ENCODE results near the gene WDR87.

Gene WDR87

DNA sequence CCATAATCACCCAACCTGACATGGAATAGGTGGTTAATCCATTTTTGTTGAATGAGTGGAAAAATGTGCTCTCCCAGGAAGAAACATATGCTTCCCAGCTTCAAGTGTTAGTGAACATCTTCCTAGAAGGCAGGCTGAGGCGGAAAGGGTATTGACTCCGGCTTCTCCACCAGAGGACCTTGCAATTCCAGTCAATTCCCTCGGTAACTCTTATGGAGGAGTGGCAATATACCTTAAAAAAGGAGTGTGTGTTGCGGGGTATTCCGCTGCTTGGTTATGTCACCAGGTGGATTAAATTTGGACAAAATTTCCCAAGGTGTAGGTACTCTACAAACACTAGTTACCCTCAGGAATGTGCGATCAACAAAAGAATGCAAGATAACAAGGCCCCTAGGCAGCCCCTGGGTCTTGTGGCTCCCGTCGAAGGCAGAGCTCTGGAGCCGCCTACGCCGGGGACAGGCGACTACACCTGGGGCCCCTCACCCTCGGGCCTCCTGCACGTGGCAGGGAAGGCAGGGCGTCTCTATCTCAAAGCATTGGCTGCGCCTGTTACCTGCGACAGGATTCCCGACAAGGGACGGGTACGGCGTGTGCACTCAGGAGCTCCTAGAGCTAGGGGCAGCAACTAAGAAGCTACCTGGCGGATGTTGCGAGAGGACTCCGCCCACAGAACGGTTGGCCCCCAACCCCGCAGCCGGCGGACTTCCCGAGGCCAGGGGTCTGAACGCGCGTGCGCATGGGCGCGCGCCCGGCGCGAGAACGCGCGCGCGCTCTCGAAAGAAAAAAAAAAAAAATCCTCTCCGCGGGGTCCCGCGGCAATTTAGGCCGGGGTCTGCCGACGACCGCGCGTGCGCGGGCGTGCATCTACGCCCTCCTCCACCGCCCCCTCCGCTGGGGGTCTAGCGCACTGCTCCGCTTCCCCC is at the start of gene WDR87:
TSS of gene WDR87 (minus strand) at position 649 of the 923 bp plus-strand sequence. CDS start 8,355 bp downstream, outside the sequence.
- DNase-seq (ENCODE audit: low read depth, low spot score), result no peak

DNA sequence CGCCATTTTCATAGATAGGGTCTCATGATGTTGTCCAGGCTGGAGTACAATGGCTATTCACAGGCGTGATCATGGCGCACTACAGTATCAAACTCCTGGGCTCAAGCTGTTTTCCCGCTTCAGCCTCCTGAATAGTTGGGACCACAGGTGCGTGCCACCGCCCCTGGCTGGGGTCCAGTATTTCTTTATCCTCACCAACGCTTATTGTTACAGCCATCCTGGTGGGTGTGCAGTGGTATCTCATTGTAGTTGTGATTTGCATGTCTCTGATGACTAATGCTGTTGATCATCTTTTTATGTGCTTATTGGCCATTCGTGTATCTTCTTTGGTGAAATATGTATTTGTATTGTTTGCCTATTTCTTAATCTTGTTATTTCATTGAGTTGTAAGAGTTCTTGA is 49.6 kb upstream of the WDR87 start:
- DNase-seq (ENCODE audit: low read depth, low spot score), result no peak

DNA sequence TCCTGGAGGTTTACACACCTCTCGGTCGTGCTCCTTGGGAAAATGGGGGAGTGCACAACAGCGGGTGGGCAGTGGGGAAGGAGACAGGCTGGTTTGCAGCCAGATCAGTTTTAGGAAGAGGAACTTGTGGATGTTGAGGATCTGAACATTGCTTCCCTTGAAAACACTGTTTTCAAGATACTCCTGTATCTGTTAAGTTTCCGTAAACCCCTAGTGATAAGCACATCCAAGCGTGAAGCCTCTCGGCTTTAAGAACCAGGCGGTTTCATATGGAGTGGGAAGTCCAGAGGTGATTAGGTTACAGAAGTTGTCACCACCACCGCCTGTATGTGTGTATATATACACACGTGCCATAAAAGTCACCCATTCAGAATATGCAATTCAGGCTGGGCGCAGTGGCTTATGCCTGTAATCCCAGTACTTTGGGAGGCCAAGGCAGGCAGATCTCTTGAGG is 48.1 kb upstream of the WDR87 start:
- DNase-seq (ENCODE audit: low read depth, low spot score), result no peak

DNA sequence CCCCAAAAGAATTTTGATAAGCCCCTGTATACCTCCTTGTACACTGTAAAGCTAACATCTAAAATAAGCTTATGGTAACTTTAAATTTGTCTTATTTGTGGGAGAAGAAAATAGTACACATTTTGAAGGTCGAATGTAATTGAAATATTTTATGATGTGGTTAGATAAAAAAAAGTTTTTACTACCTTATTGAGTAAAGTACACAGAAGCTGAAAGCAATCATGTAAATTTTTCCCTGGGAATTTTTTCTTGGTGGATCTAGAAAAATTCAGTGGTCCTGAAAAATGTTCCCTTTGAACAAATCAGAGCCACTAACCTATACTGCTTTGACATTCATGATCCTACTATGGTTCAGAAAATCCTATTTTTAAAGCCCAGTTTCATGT is 47.5 kb upstream of the WDR87 start:
- DNase-seq (ENCODE audit: low read depth, low spot score), result no peak

DNA sequence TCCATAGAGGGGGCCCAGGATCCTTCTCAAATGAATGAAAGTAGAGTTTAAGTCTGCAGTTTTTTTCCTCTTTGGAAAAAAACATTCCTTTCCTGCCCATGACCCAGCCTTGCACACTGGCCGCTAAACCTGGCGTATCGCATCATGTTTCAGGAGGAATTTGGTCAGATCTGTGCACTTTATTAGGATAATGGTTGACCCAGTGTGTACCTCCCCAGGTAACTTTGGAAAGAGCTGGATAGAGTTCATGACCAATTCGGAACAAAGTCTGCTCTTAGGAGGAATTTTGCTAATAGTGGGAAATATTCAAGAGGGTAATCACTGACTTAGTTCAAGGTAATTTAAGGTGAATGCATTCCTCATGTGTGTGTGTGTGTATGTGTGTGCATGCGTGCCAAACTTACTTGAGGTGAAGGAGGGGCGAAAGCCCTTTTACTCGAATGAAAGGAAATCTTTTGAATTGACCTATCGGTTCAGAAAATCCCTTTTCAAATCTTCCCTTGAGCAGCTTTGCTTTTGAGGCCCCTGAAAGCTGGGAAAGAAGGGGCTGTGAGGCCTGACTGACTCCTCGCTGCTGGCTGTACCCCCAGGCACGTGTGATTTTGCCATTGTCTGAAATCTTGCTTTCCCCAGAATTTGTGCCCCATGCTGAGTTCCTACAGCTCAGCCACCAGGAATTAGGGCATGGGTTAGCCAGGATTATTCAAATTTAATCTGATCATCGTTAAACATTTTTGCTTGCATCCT is 47.0 kb upstream of the WDR87 start:
- no peak for DNase-seq (ENCODE audit: low read depth, low spot score)

DNA sequence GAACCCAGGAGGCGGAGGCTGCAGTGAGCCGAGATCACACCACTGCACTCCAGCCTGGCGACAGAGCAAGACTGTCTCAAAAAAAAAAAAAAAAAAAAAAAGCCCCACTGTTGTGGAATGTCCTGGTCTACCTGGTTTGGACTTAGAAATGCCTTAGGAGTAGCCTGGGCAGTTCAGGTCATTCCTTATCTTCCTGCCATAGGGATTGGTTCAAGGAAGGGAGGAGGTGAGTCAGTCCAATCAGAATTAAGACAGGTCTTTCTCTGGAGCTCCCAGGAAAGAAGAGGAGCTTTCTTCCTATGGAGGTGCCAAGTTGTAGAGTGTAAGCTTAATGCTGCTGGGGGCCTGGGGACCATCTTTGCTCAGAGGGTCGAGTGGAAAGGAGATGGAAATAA is 45.4 kb upstream of the WDR87 start:
- DNase-seq (ENCODE audit: low read depth, low spot score), result no peak

DNA sequence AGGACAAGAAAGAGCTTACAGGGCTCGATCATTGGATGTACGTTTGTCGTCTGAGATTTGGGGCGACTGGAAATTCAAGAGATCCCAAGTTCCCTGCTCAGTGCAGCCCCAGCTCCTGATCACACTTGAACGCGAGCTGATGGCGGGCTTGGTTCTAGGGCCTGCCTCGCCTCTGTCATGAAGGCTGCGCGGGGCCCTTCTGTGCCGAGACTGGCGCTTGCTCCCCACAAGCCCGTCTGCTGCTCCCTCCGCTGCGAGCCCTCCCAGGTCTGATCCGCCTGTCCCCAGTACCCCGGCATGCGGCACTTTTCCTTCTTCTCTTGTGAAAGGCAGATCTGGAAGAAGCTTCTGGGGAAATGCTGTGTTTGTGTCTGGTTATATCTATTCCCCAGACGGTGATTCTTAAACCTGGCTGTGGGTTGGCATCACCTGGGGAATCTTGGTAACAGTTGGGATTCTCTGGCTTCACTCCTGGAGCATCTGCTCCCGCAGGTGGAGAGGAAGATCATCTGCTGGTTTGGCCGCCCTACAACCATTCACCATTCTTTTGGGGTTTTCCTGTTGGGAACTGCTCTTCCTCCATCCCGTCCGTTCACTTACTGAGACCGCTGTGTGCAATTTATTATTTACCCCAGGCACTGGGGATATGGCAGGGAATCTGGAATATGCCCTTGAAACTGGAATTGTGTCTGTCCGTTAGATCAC is 44.2 kb upstream of the WDR87 start:
- no peak for DNase-seq (ENCODE audit: low read depth, low spot score)

DNA sequence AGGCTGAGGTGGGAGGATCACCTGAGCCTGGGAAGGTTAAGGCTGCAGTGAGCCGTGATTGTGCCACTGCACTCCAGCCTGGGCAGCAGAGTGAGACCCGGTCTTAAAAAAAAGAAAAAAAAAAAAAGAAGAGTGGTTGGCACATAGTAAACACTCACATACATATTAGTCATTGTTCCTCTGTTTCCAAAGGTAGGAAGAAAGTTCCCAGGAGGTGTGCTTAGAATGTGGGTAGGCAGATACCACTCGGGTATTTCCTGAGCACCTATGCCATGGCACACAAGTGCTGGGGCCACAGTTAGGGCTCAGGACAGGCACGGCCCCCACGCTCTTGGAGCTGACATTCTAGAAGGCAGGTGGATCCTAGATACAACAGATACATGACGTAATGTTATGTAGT is 42.0 kb upstream of the WDR87 start:
- DNase-seq (ENCODE audit: low read depth, low spot score), result no peak

DNA sequence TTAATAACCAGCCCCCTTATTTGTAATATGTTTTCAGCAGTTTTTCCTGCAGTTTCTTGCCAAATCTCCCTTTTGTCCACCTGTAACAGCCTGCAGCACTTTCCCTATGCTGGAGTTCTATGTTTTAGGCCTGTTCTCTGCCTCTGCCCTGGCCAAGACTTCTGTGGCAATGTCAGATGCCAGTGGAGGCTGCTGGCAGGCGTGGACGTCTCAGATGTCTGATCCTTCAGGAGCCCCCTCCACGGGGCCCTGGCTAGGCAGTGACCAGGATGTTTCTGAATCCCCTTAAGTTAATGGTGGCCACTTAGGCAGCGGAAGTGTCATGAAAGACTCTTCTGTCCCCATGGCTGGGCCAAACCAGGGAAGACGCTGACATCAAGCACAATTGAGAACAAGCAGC is 41.4 kb upstream of the WDR87 start:
- no peak for DNase-seq (ENCODE audit: low read depth, low spot score)

DNA sequence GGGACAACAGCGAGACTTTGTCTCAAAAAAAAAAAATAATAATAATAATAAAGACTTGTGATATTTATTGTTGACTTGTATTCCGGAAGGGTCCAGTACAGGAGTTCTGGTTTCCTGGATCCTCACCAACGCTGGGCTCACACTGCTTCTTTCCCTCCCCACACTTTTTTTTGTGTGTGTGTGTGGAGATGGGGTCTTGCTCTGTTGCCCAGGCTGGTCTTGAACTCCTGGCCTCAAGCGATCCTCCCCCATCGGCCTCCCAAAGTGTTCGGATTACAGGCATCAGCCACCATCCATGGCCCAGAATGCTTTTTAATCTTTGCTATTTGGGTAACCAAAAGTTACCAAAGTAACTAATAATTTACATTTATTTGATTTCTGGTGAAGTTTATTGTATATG is 39.7 kb upstream of the WDR87 start:
- no peak for DNase-seq (ENCODE audit: low read depth, low spot score)

DNA sequence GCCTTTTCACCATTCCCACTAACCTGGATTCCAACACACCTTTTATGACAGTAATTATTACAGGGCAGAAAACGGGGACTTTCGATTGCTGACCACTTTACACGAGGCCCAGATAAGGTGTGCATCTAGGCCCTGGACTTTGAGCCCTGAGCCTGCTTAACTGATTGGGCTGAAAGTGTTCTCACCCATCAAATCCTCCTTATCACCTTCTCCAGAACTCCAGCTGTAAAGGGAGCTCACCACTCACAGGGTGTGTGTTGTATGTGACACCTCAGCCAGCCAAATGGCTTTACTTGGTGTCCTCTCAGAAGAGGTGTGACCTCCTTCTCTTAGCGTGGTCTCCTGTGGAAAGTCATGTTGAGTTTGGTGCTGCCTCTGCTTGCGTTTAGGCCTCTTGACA is 37.1 kb upstream of the WDR87 start:
- DNase-seq (ENCODE audit: low read depth, low spot score), result no peak

DNA sequence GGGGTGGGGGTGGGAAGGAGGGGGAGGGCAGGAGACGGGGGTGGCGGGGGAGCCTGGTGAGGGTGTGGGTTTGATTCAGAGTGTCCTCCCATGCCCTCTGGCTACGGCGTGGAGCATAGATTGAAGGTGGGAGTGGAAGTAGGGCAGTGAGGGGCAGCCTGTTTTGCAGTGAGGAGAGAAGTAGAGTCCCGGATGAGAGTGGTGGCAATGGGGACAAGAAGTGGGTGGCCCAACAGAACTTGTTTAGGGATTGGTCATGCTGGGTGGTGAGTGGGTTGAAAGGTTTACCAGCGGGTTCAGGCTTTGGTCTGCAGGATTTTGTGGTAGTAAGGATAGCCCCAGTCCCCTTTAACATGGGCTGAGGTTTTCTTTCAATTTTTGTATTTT is 36.1 kb upstream of the WDR87 start:
- no peak for DNase-seq (ENCODE audit: low read depth, low spot score)

DNA sequence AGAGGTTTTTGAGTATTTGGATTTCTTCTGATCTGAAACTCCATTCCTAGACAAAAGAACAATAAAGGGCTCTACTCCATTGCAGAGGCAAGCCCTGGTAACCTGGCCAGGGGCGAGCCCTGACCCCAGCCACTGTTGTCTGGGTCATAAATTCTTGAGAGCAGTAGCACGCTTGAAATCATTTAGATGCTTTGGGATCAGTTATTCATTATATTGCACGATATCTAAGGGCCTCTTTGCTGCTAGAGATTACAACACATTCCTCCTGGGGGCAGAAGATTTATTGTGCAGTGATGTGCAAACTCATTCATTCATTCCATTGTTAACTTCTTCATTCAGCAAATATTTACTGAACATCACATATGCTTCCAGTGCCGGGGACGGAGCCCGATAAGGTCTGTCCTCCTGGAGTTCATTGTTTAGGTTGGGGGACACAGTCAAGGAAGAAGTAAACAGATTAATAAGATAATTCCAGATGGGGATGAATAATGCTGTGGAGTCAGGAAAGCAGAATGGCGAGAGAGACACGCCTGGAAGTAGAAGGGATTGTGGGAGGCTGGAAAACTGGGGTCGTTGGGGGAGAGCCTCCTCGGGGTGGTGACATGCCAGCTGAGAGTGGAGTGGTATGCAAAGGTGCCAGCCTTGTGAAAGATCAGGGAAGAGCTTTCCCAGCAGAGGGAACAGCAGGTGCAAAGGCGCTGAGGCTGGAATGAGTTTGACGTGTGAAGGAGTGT is 35.6 kb upstream of the WDR87 start:
- no peak for DNase-seq (ENCODE audit: low read depth, low spot score)

DNA sequence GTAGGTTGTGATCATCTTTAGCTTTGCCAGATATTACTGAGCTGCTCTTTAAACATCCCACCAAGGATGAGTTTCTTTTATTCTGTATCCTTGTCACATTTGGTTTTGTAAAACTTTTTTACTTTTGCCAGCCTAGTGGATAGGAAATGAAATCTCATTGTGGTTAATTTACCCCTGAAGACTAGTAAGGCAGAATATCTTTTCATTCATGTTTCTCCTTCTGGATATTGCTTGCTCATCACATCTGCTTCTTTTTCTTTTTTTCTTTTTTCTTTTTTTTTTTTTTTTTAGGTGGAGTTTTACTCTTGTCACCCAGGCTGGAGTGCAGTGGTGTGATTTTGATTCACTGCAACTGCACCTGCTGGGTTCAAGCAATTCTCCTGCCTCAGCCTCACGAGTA is 32.0 kb upstream of the WDR87 start:
- DNase-seq (ENCODE audit: low read depth, low spot score), result no peak

DNA sequence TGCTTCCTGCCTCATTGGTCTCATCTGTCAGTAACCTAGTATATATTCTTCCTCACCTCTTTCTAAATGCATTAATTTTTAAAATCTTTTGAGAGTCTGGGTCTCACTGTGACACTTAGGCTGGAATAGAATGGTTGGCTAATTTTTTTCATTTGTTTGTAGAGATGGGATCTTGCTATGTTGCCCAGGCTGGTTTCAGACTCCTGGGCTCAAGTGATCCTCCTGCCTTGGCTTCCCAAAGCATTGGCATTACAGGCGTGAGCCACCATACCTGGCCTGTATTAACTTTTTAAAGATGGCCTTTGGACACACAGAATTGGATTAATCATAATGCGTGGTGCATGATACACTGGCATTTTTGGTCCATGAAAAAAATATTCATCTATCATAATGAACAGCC is 30.5 kb upstream of the WDR87 start:
- DNase-seq (ENCODE audit: low read depth, low spot score), result no peak

DNA sequence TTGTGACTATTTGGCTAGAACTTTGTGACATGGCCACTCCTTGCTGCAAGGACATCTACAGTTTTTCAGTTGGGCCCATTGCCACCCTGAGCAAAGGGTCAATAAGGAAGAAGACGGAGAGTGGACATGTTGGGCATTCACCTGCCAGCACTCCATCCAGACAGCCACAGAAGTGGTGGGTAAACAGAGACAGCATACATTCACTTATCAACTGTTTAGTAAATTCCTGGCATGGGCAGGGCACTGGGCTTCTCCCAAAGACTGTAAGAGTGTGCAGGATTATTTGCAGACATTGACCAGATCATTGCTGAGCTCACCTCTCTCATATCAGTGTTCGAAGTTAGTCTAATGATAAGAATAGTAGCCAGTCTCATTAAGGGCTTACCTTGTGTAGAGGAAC is 29.8 kb upstream of the WDR87 start:
- no peak for DNase-seq (ENCODE audit: low read depth, low spot score)

DNA sequence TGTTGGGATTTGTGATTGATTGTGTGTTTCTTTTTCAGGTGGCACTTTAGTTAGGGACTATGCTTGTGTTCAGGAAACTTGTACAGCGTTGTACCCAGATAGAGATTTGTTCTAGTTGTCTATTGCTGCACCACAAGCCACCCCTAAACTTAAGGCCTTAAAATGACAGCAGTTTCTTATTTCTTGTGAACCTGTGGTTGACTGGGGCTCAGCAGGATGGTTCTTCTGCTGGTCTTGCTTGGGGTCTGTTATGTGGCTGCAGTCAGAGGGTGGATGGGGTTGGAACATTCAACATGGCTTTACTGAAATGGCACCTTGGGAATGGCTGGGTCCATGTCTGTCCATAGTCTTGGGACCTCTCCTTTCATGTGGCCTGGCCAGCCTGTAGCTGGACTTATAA is 28.9 kb upstream of the WDR87 start:
- DNase-seq (ENCODE audit: low read depth, low spot score), result no peak

DNA sequence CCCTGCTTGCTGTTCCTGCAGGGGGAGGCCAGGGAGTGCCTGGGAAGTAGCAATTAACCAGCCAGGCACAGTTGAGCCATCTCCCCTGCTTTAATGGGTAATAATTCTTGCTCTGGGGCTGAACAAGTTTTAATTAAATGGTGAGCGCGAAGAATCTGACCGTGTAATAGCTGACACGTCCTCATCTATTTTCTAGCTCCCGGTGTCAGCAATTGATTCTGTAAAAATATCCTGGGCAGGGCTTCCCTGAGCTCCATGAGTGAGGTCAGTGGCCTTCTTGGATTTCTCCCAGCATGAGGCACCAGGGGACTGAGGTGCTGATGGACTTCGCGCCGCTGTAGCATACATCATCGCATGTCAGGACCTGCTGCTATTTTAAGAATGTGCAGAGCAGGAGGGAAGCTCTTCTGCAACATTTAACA is 27.6 kb upstream of the WDR87 start:
- no peak for DNase-seq (ENCODE audit: low read depth, low spot score)

DNA sequence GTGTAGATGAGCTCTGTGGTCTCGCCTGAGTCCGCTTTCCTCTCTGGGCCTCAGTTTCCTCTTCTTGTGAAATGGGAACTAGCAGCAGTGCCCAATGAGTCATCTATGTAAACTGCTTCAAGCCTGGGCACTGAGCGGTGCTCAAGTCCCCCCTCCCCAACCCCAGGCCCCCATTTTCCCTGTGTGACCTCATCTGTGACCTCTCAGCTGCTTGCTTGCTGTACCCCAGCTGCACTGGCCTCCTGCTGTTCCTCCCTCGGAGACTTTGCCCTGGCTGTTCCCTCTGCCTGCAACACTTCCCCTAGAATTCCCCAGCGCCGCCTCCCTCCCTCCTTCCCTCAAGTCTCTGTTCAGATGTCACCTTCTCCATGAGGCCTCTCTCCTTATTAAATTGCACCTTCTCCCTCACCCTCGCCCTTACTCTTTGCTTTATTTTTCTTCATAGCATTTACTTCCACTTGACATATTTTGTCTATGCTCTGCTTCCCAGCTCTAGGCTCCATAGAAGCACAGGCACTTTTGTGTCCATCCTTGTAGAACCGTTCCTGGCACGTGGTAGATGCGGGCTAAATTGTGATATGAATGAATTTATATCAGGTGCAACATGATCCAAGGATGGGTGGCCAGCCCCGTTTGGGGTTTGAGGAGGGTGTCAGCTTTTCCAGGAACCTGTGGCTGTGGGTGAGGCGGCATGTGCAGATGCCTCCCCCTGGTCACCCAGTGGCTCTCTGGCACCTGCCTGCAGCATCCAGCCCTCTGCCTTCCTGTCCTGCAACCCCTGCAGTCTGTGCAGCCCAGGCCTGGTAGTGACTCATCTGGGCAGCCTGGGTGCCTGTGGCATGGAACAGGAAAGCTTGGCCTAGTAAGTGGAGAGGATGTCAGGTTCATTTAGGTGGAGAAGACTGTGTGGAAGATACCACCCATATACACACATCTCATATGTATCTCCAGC is 26.9 kb upstream of the WDR87 start:
- DNase-seq (ENCODE audit: low read depth, low spot score), result no peak

DNA sequence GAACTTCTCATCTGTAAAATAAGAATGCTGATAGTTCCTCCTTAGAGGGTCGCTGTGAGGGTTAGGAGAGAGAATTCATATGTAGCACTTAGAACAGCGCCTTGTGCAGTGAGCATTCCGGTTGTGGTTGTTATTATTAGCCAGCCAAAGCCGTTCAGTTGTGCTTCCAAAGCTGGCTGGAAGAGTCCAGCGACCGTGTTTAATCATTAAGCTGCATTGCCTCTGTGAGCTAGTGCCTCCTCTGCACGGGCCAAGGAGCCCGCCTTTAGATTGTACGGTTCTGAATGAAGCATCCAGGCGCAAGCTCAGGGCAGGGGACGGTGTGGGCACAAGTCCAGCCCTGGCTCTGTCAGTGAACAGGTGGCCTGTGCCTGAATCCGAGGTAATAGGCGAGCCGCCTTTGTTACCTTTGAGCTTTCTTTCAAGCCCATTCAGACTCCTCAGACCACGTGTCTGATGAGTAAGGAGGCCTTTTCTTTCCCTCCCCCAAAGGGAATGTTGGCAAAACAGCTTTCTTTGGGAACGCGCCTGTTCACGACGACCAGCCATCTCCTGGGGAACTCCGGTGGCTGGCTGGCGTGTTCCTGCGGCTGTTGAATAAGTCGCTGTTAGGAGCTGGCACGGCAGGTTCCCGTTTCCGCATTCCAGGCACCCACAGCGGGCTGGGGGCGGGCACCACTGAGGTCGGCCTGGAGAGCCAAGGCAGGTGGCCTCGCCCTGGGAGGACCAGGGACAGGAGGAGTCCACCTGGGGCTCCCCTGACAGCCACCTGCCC is 25.7 kb upstream of the WDR87 start:
- no peak for DNase-seq (ENCODE audit: low read depth, low spot score)

Measured in brain pericyte (primary cell).